22Rv1 (cell line): ENCODE results near the gene GPR37.

ENCODE experiments used
- ZFX ChIP-seq: fragments of 450-650 bp; IDR thresholded peaks from 2 replicates; pipeline ENCODE4 v1.6.1; 2017; ENCODE audit warnings: antibody characterized with exemption, borderline replicate concordance
- TF ChIP-seq, protein P1 (sequence below): fragments of 450-650 bp; IDR thresholded peaks from 2 replicates; pipeline ENCODE4 v1.5.1; 2017; ENCODE audit warnings: mild to moderate bottlenecking

GRCh38 chr7:124812764-124813163, 47.2 kb upstream of the GPR37 start:
- TF ChIP-seq, protein P1, sequence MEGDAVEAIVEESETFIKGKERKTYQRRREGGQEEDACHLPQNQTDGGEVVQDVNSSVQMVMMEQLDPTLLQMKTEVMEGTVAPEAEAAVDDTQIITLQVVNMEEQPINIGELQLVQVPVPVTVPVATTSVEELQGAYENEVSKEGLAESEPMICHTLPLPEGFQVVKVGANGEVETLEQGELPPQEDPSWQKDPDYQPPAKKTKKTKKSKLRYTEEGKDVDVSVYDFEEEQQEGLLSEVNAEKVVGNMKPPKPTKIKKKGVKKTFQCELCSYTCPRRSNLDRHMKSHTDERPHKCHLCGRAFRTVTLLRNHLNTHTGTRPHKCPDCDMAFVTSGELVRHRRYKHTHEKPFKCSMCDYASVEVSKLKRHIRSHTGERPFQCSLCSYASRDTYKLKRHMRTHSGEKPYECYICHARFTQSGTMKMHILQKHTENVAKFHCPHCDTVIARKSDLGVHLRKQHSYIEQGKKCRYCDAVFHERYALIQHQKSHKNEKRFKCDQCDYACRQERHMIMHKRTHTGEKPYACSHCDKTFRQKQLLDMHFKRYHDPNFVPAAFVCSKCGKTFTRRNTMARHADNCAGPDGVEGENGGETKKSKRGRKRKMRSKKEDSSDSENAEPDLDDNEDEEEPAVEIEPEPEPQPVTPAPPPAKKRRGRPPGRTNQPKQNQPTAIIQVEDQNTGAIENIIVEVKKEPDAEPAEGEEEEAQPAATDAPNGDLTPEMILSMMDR = no peak
- TF ChIP-seq ZFX = no peak
